Gastrocnemius medialis (tissue), 4 donors: ENCODE results near the gene PLA2G6.

Experiments
- POLR2A ChIP-seq, 2 donors: fragments of 450-650 bp; IDR thresholded peaks; one replicate each; pipeline ENCODE4 v1.6.1; 2017; ENCODE audit warnings: antibody characterized with exemption in 2 of 2, mild to moderate bottlenecking in 2 of 2, moderate library complexity in 2 of 2
- TF ChIP-seq, protein P1 (sequence below), 5 experiments: fragments of 450-650 bp in 3 of 5; fragments of 200-600 bp in 2 of 5; sonication (generic) in 2 of 5; IDR thresholded peaks in 4 of 5; conservative IDR thresholded peaks in 1 of 5; 1 replicate in 4 of 5; 2 replicates in 1 of 5; pipeline ENCODE4 v1.5.1; 2016 to 2019; ENCODE audit warnings: antibody characterized with exemption in 5 of 5, mild to moderate bottlenecking in 3 of 5, moderate library complexity in 3 of 5

DNA sequence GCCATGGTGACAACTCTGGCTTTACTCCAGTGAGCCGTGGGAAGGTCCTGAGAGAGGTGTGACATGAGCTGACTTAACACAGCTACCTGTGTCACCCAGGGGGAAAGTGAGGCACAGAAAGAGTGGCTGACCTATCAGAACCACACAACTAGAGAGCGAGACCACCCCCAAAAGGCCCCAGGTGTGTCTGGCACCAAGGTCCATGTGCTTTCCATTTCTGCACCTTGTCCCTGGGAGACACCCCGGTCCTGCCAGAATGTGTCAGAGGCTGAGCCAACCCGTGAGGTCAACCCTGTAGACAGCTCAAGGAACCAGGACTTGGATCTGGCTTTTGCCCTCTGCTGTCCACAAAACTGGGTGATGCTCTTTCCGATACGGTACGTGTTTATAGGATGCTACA lies 29.9 kb upstream of the PLA2G6 start:
- no peak for TF ChIP-seq POLR2A (IDR thresholded peaks at IDR 0.05)
- TF ChIP-seq, protein P1, sequence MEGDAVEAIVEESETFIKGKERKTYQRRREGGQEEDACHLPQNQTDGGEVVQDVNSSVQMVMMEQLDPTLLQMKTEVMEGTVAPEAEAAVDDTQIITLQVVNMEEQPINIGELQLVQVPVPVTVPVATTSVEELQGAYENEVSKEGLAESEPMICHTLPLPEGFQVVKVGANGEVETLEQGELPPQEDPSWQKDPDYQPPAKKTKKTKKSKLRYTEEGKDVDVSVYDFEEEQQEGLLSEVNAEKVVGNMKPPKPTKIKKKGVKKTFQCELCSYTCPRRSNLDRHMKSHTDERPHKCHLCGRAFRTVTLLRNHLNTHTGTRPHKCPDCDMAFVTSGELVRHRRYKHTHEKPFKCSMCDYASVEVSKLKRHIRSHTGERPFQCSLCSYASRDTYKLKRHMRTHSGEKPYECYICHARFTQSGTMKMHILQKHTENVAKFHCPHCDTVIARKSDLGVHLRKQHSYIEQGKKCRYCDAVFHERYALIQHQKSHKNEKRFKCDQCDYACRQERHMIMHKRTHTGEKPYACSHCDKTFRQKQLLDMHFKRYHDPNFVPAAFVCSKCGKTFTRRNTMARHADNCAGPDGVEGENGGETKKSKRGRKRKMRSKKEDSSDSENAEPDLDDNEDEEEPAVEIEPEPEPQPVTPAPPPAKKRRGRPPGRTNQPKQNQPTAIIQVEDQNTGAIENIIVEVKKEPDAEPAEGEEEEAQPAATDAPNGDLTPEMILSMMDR (IDR thresholded peaks at IDR 0.05 in 4 of 5, conservative IDR thresholded peaks at IDR 0.05 in 1 of 5) = no peak
